ENCODE results near the gene IBTK.
A peak's percentile ranks its signal among the peaks of the same experiment; 100 is the strongest.
"Not testable (repeated sequence)": the region's sequence is repeated elsewhere in the genome, so short reads cannot be mapped to it uniquely, and the experiment has no call there.

IBTK gene

GRCh38 chr6:82247505-82248272 is at the start of gene IBTK:
TSS of gene IBTK (minus strand) at chr6:82247744. CDS start at chr6:82240486, 7,258 bp downstream.
- H3K27ac ChIP-seq, result peak within 1 kb of the TSS; percentile 88
- H3K36me3 ChIP-seq (replicated peaks), result no peaks in the 10 kb centered on the region
- peak within 1 kb of the TSS; percentile 87 for H3K4me3 ChIP-seq (ENCODE audit: low read depth, low read length)
- TF ChIP-seq, protein P1, sequence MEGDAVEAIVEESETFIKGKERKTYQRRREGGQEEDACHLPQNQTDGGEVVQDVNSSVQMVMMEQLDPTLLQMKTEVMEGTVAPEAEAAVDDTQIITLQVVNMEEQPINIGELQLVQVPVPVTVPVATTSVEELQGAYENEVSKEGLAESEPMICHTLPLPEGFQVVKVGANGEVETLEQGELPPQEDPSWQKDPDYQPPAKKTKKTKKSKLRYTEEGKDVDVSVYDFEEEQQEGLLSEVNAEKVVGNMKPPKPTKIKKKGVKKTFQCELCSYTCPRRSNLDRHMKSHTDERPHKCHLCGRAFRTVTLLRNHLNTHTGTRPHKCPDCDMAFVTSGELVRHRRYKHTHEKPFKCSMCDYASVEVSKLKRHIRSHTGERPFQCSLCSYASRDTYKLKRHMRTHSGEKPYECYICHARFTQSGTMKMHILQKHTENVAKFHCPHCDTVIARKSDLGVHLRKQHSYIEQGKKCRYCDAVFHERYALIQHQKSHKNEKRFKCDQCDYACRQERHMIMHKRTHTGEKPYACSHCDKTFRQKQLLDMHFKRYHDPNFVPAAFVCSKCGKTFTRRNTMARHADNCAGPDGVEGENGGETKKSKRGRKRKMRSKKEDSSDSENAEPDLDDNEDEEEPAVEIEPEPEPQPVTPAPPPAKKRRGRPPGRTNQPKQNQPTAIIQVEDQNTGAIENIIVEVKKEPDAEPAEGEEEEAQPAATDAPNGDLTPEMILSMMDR (IDR thresholded peaks at IDR 0.05; ENCODE audit: low read depth, low read length, missing control alignments), result peak; percentile 1
- in situ Hi-C loops (cut with HindIII; ENCODE audit: low pct_ligation_motif_present, low sequenced_read_pairs), result no loop called here
- no peaks in the 10 kb centered on the region for H3K27me3 ChIP-seq (replicated peaks)
- peak; percentile 91 for DNase-seq

- in situ Hi-C loops (cut with HindIII; ENCODE audit: low pct_ligation_motif_present, low sequenced_read_pairs), result no loop called here
- H3K27ac ChIP-seq, result no peak overlapping the region
- no peaks in the 10 kb centered on the region for H3K27me3 ChIP-seq (replicated peaks)
- TF ChIP-seq, protein P1 (IDR thresholded peaks at IDR 0.05; ENCODE audit: low read depth, low read length, missing control alignments), result no peak
- no peak overlapping the region for H3K4me3 ChIP-seq (ENCODE audit: low read depth, low read length)
- no peak for DNase-seq
- no peaks in the 10 kb centered on the region for H3K36me3 ChIP-seq (replicated peaks)
Measured at GRCh38 chr6:82283771-82284410, 36.3 kb upstream of the IBTK start.

- H3K4me3 ChIP-seq (ENCODE audit: low read depth, low read length); in situ Hi-C loops (cut with HindIII; ENCODE audit: low pct_ligation_motif_present, low sequenced_read_pairs); H3K27me3 ChIP-seq (replicated peaks); H3K36me3 ChIP-seq (replicated peaks); DNase-seq; H3K27ac ChIP-seq: not testable (repeated sequence)
Measured at GRCh38 chr6:82281550-82281949, 34.0 kb upstream of the IBTK start.

- Histone ChIP-seq H3K4me3 (ENCODE audit: low read depth, low read length) (no peak overlapping the region), H3K27ac (no peak overlapping the region), H3K36me3 (replicated peaks) (no peaks in the 10 kb centered on the region), H3K27me3 (replicated peaks) (no peaks in the 10 kb centered on the region)
- in situ Hi-C loops (cut with HindIII; ENCODE audit: low pct_ligation_motif_present, low sequenced_read_pairs), result no loop called here
- TF ChIP-seq, protein P1 (IDR thresholded peaks at IDR 0.05; ENCODE audit: low read depth, low read length, missing control alignments), result no peak
- no peak for DNase-seq
Measured at GRCh38 chr6:82277686-82278085, 30.1 kb upstream of the IBTK start.

- DNase-seq, result no peak
- TF ChIP-seq, protein P1 (IDR thresholded peaks at IDR 0.05; ENCODE audit: low read depth, low read length, missing control alignments), result no peak
- in situ Hi-C loops (cut with HindIII; ENCODE audit: low pct_ligation_motif_present, low sequenced_read_pairs), result no loop called here
- Histone ChIP-seq H3K36me3 (replicated peaks) (no peaks in the 10 kb centered on the region), H3K4me3 (ENCODE audit: low read depth, low read length) (no peak overlapping the region), H3K27me3 (replicated peaks) (no peaks in the 10 kb centered on the region), H3K27ac (no peak overlapping the region)
Measured at GRCh38 chr6:82275686-82276085, 28.1 kb upstream of the IBTK start.

DNA sequence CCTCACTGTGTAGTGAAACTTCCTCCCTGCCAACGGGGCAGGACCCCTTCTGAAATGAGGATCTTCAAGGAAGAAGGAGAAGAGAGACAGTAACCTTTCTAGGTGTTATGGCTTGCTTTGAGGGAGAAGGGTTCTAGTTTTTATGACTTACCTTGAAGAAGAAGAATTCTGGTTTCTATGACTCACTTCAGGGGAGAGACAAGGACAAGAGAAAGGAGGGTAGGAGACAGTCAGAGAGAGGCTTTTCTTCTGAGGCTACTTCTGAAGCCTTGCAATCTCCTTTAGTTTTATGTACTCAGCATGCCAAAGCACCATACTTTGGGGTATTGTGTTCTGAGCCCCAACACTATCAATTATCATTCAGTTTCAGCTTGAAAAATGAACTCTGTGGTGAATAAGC is 25.8 kb upstream of the IBTK start:
- Histone ChIP-seq H3K4me3 (ENCODE audit: low read depth, low read length) (no peak overlapping the region), H3K27me3 (replicated peaks) (no peaks in the 10 kb centered on the region), H3K36me3 (replicated peaks) (no peaks in the 10 kb centered on the region), H3K27ac (no peak overlapping the region)
- no peak for DNase-seq
- in situ Hi-C loops (cut with HindIII; ENCODE audit: low pct_ligation_motif_present, low sequenced_read_pairs), result no loop called here
- TF ChIP-seq, protein P1 (IDR thresholded peaks at IDR 0.05; ENCODE audit: low read depth, low read length, missing control alignments), result no peak

All from brain microvascular endothelial cell (primary cell).